SK-N-SH treated with all-trans-retinoic acid at 6 μM for 48 hours (cell line): ENCODE results near the gene TAOK1.

Source experiments
- ATAC-seq: fragments of 200-7000 bp; cut with Tn5 transposase; 3 replicates; pipeline ENCODE4 v1.9.1; 2020; ENCODE audit warnings: mild to moderate bottlenecking, moderate library complexity
- ARNTL ChIP-seq: fragments of 450-650 bp; formaldehyde crosslinking; IDR thresholded peaks from 2 replicates; pipeline ENCODE4 v1.5.0; 2020; ENCODE audit warnings: low read depth, mild to moderate bottlenecking, moderate library complexity, borderline replicate concordance
- BACH2 ChIP-seq: fragments of 250-450 bp; sonication (Bioruptor Pico); IDR thresholded peaks from 2 replicates; pipeline ENCODE4 v1.9.0; 2021; ENCODE audit warnings: mild to moderate bottlenecking, borderline replicate concordance
- CREB5 ChIP-seq: fragments of 250-450 bp; sonication (Bioruptor Pico); IDR thresholded peaks from 2 replicates; pipeline ENCODE4 v1.5.1; 2020; ENCODE audit warnings: low read depth, mild to moderate bottlenecking, moderate library complexity
- CSDC2 ChIP-seq: fragments of 250-450 bp; sonication (Bioruptor Pico); IDR thresholded peaks from 2 replicates; pipeline ENCODE4 v1.5.0; 2020; ENCODE audit warnings: mild to moderate bottlenecking, moderate library complexity
- ESRRG ChIP-seq: fragments of 250-450 bp; sonication (Bioruptor Pico); IDR thresholded peaks from 2 replicates; pipeline ENCODE4 v1.6.1; 2021; ENCODE audit warnings: mild to moderate bottlenecking
- GLIS3 ChIP-seq: fragments of 250-450 bp; sonication (Bioruptor Pico); IDR thresholded peaks from 2 replicates; pipeline ENCODE4 v1.5.0; 2020; ENCODE audit warnings: mild to moderate bottlenecking, moderate library complexity
- ISL1 ChIP-seq: fragments of 250-450 bp; sonication (Bioruptor Pico); IDR thresholded peaks from 2 replicates; pipeline ENCODE4 v2.1.2; 2022; ENCODE audit warnings: mild to moderate bottlenecking, moderate library complexity
- OSR1 ChIP-seq: fragments of 250-450 bp; sonication (Bioruptor Pico); IDR thresholded peaks from 2 replicates; pipeline ENCODE4 v1.8.0; 2022; ENCODE audit warnings: moderate library complexity, mild to moderate bottlenecking, inconsistent platforms
- PATZ1 ChIP-seq: fragments of 250-450 bp; sonication (Bioruptor Pico); IDR thresholded peaks from 2 replicates; pipeline ENCODE4 v1.8.0; 2020; ENCODE audit warnings: mild to moderate bottlenecking, moderate library complexity, borderline replicate concordance
- PPARA ChIP-seq: fragments of 250-450 bp; sonication (Bioruptor Pico); IDR thresholded peaks from 2 replicates; pipeline ENCODE4 v1.5.0; 2020; ENCODE audit warnings: mild to moderate bottlenecking, borderline replicate concordance
- RARB ChIP-seq: fragments of 250-450 bp; sonication (Bioruptor Pico); IDR thresholded peaks from 2 replicates; pipeline ENCODE4 v1.8.0; 2021; ENCODE audit warnings: mild to moderate bottlenecking, moderate library complexity
- SNAI2 ChIP-seq: fragments of 250-450 bp; sonication (Bioruptor Pico); IDR thresholded peaks from 2 replicates; pipeline ENCODE4 v1.5.0; 2020; ENCODE audit warnings: mild to moderate bottlenecking, moderate library complexity
- TCF4 ChIP-seq: fragments of 250-450 bp; sonication (Bioruptor Pico); IDR thresholded peaks from 2 replicates; pipeline ENCODE4 v1.8.0; 2021; ENCODE audit warnings: mild to moderate bottlenecking, moderate library complexity, borderline replicate concordance
- TOX ChIP-seq: fragments of 250-450 bp; sonication (Bioruptor Pico); IDR thresholded peaks from 2 replicates; pipeline ENCODE4 v1.8.0; 2021; ENCODE audit warnings: mild to moderate bottlenecking, moderate library complexity, borderline replicate concordance
- ZC3H10 ChIP-seq: fragments of 250-450 bp; sonication (Bioruptor Pico); IDR thresholded peaks from 2 replicates; pipeline ENCODE4 v1.5.1; 2021; ENCODE audit warnings: mild to moderate bottlenecking, moderate library complexity
- ZFP3 ChIP-seq: fragments of 250-450 bp; sonication (Bioruptor Pico); IDR thresholded peaks from 2 replicates; pipeline ENCODE4 v1.5.0; 2020; ENCODE audit warnings: mild to moderate bottlenecking, moderate library complexity
- ZFP30 ChIP-seq: fragments of 450-650 bp; formaldehyde crosslinking; IDR thresholded peaks from 2 replicates; pipeline ENCODE4 v1.5.0; 2022; ENCODE audit warnings: mild to moderate bottlenecking, moderate library complexity
- ZNF565 ChIP-seq: fragments of 450-650 bp; formaldehyde crosslinking; conservative IDR thresholded peaks from 2 replicates; pipeline ENCODE4 v1.5.0; 2020; ENCODE audit warnings: low read depth, mild to moderate bottlenecking, moderate library complexity
- ZNF8 ChIP-seq: fragments of 450-650 bp; formaldehyde crosslinking; IDR thresholded peaks from 2 replicates; pipeline ENCODE4 v1.5.0; 2020; ENCODE audit warnings: mild to moderate bottlenecking, moderate library complexity
- TF ChIP-seq, protein P1 (sequence below): fragments of 250-450 bp; sonication (Bioruptor Pico); IDR thresholded peaks from 2 replicates; pipeline ENCODE4 v1.5.1; 2021; ENCODE audit warnings: mild to moderate bottlenecking, moderate library complexity
- TF ChIP-seq, protein P2 (sequence below): fragments of 250-450 bp; sonication (Bioruptor Pico); IDR thresholded peaks from 2 replicates; pipeline ENCODE4 v1.8.0; 2021; ENCODE audit warnings: low read depth, mild to moderate bottlenecking, moderate library complexity, borderline replicate concordance

TAOK1 gene

GRCh38 chr17:29510953-29511352, 120.8 kb downstream of the TAOK1 start (continued):
- TF ChIP-seq OSR1 (CRISPR knock-in tag) (no peak), GLIS3 (CRISPR knock-in tag) (no peak), SNAI2 (CRISPR knock-in tag) (no peak)
- TF ChIP-seq, protein P1, sequence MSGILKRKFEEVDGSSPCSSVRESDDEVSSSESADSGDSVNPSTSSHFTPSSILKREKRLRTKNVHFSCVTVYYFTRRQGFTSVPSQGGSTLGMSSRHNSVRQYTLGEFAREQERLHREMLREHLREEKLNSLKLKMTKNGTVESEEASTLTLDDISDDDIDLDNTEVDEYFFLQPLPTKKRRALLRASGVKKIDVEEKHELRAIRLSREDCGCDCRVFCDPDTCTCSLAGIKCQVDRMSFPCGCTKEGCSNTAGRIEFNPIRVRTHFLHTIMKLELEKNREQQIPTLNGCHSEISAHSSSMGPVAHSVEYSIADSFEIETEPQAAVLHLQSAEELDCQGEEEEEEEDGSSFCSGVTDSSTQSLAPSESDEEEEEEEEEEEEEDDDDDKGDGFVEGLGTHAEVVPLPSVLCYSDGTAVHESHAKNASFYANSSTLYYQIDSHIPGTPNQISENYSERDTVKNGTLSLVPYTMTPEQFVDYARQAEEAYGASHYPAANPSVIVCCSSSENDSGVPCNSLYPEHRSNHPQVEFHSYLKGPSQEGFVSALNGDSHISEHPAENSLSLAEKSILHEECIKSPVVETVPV (CRISPR knock-in tag) = no peak

GRCh38 chr17:29514792-29515191, 124.6 kb downstream of the TAOK1 start:
- peak; percentile 56 for ATAC-seq
- TF ChIP-seq ZC3H10 (CRISPR knock-in tag) (no peak), TOX (CRISPR knock-in tag) (no peak), CREB5 (CRISPR knock-in tag) (no peak), OSR1 (CRISPR knock-in tag) (no peak), ZNF8 (no peak), ZFP30 (no peak), TCF4 (no peak), ESRRG (CRISPR knock-in tag) (no peak), ISL1 (CRISPR knock-in tag) (no peak)
- TF ChIP-seq, all 23 proteins: peak for 0

DNA sequence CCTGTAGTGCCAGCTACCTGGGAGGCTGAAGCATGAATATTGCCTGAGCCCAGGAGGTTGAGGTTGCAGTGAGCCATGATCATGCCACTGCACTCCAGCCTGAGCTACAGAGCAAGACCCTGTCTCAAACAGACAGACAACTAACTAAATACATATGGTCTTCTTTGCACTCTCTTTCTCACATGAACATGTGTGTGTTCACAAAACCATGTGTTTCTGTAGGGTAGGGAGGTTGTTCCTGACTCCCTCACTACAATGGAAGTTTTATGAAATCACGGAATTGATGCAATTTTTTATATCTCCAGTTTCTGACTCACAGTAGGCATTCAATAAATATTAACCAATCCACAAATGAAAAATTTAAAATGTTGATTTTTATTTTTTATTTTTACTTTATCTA, 128.2 kb downstream of the TAOK1 start:
- ATAC-seq = no peak
- TF ChIP-seq SNAI2 (CRISPR knock-in tag) = no peak
- TF ChIP-seq ZNF8 = no peak
- TF ChIP-seq, protein P1 (CRISPR knock-in tag) = no peak
- TF ChIP-seq TOX (CRISPR knock-in tag) = no peak
- TF ChIP-seq PATZ1 = no peak
- TF ChIP-seq ZC3H10 (CRISPR knock-in tag) = no peak
- TF ChIP-seq BACH2 (CRISPR knock-in tag) = no peak
- no peak for TF ChIP-seq OSR1 (CRISPR knock-in tag)
- TF ChIP-seq PPARA (CRISPR knock-in tag) = no peak
- TF ChIP-seq, protein P2, sequence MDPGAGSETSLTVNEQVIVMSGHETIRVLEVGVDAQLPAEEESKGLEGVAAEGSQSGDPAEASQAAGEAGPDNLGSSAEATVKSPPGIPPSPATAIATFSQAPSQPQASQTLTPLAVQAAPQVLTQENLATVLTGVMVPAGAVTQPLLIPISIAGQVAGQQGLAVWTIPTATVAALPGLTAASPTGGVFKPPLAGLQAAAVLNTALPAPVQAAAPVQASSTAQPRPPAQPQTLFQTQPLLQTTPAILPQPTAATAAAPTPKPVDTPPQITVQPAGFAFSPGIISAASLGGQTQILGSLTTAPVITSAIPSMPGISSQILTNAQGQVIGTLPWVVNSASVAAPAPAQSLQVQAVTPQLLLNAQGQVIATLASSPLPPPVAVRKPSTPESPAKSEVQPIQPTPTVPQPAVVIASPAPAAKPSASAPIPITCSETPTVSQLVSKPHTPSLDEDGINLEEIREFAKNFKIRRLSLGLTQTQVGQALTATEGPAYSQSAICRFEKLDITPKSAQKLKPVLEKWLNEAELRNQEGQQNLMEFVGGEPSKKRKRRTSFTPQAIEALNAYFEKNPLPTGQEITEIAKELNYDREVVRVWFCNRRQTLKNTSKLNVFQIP = no peak
- TF ChIP-seq ESRRG (CRISPR knock-in tag) = no peak
- no peak for TF ChIP-seq ZFP30
- no peak for TF ChIP-seq TCF4
- no peak for TF ChIP-seq CSDC2 (CRISPR knock-in tag)
- no peak for TF ChIP-seq ARNTL

DNA sequence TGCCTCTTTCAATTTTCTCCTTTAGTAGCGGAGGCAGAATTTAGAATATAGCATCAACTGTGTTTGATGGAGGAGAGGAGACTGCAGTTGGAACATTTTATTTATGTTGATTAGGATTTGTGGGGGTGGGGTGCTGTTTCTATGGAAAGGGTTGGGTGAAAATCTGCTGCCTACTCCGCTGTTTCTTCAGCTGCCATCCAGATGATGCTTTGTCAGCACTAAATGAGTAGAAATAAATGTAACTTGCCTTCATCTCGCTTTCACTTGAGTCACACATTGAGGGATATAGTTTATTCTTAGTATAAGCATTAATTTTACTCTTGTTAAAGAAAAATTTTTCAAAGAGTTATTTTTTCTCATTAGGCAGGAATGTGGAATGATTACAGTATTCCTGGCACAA, 134.5 kb downstream of the TAOK1 start:
- TF ChIP-seq CSDC2 (CRISPR knock-in tag) = no peak
- no peak for TF ChIP-seq ZC3H10 (CRISPR knock-in tag)
- no peak for TF ChIP-seq ZNF565 (CRISPR knock-in tag)
- TF ChIP-seq PPARA (CRISPR knock-in tag) = no peak
- TF ChIP-seq, protein P1 (CRISPR knock-in tag) = no peak
- TF ChIP-seq BACH2 (CRISPR knock-in tag) = no peak
- TF ChIP-seq, protein P2 = no peak
- TF ChIP-seq ZFP3 (CRISPR knock-in tag) = no peak
- no peak for TF ChIP-seq RARB (CRISPR knock-in tag)
- TF ChIP-seq PATZ1 = no peak
- TF ChIP-seq GLIS3 (CRISPR knock-in tag) = no peak
- no peak for TF ChIP-seq ZNF8
- TF ChIP-seq ISL1 (CRISPR knock-in tag) = no peak
- no peak for TF ChIP-seq ZFP30
- ATAC-seq = no peak
